GM03348 (cell line): ENCODE results near the gene TXNDC17.
"Not testable (repeated sequence)": the region's sequence is repeated elsewhere in the genome, so short reads cannot be mapped to it uniquely, and the experiment has no call there.

Experiments used
- DNase-seq: peaks from one replicate; pipeline ENCODE4 v3.0.0; 2012; ENCODE audit warnings: low spot score

TXNDC17 gene

DNA sequence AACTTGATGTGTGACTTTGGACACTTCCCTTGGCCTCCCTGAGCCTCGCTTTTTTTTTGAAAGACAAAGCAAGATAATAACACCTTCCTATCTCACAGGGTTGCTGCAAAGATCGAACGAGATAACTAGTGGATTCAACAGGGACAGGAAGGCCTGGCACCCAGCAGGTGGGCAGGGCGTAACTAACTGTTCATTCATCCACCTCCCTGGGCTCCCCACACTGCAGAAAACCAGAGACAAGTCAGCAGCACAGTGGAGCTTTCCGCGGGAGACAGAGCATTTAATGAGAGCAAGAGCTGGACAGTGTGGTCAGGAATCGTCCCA is 43.6 kb downstream of the TXNDC17 start:
- DNase-seq, result no peak

DNA sequence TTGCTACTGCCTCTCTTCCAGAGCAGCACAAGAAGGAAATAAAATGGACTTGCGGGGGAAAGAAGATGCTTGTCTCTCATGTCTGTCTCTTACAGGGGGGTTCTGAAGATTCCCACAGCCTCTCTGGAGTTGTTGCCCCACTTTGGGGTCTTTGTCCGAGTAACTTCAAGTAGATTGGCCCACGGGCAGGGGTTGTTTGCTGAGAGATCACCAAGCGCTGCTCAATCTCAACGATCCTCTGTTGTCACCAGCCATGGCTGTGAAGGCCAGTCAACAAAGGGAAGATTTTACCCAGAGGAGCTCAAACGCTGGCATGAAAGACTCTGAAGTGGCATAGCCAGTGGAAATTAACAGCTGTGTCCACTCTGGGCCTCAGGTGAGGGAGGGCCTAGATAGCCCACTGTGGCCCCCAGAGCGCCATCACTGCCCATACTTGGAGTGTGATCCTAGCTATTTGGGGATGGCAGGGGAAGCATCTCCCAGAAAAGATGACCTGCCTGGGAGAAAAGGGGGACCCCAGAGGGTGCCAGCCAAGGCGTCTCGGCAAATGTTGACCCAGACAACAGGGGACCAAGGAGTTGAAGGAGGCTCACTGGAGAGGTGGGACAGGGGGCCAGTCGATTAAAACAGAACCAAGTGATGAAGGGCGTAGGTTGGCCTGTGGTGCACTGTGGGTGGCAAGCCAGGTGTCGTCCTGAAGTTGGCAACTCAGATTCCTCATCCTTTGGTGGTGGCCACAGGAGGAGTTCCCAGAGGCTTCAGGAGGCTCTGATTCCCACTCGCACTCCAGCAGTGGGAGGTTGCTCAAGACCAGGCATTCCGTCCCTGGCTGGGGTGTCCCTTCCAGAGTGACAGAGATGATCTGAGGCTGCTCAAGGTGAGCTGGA is 44.3 kb downstream of the TXNDC17 start:
- DNase-seq, result no peak

DNA sequence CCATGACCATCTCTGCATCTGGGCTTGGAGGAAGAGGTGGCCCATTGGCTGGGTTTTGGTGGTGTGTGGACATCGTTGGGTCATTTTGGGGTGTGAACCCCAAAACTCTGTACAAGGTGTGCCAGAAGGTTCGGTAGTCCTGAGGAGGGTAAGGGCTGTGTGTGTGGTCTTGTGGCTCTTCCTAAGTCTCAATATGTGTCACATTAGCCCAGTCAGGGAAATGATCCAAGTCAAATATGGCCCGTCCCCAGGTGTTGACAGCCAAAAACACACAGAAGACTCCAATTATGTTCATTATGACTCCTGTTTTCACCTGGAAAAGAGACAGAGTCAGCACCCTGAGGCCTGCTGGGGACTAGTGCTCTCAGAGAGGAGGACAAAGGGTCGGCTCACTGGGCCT is 45.2 kb downstream of the TXNDC17 start:
- no peak for DNase-seq

DNA sequence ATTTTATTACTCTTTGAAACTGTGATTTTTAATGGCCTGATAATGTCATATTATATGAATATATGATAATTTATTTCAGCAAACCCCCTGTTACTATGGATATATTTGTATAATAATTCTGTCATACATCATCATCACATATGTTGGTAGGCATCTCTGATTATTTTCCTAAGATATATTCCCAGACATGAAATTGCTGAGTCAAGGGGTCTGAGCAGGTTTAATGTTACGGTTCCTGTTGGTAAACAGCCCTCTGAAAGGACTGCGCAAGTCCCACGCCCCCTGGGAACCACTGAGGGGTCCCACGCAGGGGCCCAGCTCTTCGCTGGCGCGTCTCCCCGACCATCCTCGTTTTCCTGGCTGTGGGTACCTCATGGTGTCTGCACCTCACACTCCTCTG is 48.1 kb downstream of the TXNDC17 start:
- no peak for DNase-seq

DNA sequence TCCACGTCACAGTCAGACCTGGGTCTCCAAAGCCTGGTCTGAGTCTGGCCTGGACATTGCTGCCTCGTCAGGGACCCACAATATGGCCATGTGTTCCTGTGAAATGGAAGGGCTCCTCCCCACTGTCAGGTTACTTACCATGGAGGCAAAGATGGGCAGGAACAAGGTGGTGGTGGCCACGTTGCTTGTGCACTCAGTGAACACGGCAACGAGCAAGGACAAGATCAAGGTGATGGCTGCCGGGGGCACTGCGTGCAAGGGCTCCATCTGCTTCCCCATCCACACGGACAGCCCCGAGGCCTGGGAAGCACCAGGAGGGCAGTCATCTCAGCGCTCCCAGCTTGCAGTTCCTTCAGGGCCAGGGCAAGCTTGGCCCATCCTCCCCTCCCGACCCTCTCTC is 49.8 kb downstream of the TXNDC17 start:
- no peak for DNase-seq

DNA sequence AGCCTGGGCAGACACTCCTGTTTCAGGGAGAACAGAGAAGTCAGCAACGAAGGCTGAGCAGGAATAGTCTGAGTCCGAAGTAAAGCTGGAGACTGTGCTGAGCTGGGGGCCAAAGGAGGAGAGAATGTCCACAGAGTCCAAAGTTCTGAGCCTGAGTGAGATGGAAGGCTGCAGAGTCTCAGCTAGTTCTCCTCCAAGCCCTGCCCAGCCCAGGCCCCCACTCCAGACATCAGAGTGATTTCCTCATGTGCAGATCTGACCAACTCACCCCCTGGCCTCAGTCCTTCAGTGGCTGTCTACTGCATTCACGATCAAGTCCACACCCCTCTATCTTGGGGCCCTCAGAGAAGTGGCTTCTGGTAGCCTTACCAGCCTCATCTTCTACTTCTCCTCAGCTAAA is 50.7 kb downstream of the TXNDC17 start:
- DNase-seq, result no peak

DNA sequence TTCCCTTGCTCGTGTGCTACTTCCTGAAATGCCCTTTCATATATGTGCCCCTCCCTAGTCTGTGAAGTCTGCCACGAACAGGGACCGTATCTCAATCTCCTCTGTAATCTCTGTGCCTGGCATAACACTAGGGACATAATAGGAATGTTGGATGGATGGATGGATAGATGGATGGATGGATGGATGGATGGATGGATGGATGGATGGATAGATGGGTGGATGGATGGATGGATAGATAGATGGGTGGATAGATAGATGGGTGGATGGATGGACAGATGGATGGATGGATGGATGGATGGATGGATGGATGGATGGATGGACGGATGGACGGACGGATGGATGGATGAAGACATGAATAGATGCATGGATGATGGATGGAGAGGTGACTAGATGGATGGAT is 51.1 kb downstream of the TXNDC17 start:
- DNase-seq, result not testable (repeated sequence)
